ENCODE data around the gene ROR2.

DNA sequence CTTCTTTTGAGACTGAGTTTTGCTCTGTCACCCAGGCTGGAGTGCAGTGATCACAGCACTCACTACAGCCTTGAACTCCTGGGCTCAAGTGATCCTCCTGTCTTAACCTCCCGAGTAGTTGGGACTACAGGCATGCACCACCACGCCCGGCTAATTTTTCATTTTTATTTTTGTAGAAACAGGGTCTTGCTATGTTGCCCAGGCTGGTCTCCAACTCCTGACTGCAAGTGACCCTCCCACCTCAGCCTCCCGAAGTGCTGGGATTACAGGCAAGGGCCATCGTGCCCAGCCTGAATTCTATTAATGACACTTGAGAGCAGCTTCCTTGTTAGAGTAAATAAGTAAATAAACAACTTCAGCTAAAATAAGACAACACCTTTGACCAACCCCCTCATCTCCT is 12.3 kb downstream of the ROR2 start:
- TF ChIP-seq CTCF (IDR thresholded peaks at IDR 0.05) (no peak), POLR2AphosphoS5 (IDR thresholded peaks at IDR 0.05; ENCODE audit: low read depth, low read length) (no peak), TCF7L2 (IDR thresholded peaks at IDR 0.05; ENCODE audit: low read depth, low read length) (no peak), SIN3A (IDR thresholded peaks at IDR 0.05; ENCODE audit: borderline replicate concordance, insufficient read depth, low read depth, low read length) (no peak)
- TF ChIP-seq, protein P1, sequence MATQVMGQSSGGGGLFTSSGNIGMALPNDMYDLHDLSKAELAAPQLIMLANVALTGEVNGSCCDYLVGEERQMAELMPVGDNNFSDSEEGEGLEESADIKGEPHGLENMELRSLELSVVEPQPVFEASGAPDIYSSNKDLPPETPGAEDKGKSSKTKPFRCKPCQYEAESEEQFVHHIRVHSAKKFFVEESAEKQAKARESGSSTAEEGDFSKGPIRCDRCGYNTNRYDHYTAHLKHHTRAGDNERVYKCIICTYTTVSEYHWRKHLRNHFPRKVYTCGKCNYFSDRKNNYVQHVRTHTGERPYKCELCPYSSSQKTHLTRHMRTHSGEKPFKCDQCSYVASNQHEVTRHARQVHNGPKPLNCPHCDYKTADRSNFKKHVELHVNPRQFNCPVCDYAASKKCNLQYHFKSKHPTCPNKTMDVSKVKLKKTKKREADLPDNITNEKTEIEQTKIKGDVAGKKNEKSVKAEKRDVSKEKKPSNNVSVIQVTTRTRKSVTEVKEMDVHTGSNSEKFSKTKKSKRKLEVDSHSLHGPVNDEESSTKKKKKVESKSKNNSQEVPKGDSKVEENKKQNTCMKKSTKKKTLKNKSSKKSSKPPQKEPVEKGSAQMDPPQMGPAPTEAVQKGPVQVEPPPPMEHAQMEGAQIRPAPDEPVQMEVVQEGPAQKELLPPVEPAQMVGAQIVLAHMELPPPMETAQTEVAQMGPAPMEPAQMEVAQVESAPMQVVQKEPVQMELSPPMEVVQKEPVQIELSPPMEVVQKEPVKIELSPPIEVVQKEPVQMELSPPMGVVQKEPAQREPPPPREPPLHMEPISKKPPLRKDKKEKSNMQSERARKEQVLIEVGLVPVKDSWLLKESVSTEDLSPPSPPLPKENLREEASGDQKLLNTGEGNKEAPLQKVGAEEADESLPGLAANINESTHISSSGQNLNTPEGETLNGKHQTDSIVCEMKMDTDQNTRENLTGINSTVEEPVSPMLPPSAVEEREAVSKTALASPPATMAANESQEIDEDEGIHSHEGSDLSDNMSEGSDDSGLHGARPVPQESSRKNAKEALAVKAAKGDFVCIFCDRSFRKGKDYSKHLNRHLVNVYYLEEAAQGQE (IDR thresholded peaks at IDR 0.05; ENCODE audit: insufficient read depth in 1 of 2, low read depth in 2 of 2, low read length in 1 of 2) = no peak

Measured in Panc1 (cell line).